Esophagus mucosa (tissue), 1 donor: ENCODE results near the gene DDX1. TPM values are rescaled to one million over a fixed set of nuclear protein-coding genes. Genes with fewer than 3 reads are reported as not detected.

Source experiments
- ATAC-seq: fragments of 200-7000 bp; cut with Tn5 transposase; one replicate; pipeline ENCODE4 v1.9.1; 2020
- total RNA-seq: library from RNA; stranded (reverse); gene quantifications from one replicate; pipeline ENCODE4 v1.2.4, GENCODE V29; 2023
- donor health status: DM: yes; HTN: yes; CAD: no.

DDX1 gene
- total RNA-seq, 1 donor from 2014 or later, result 63.5 TPM

- ATAC-seq, result no peak
Observed at GRCh38 chr2:15630121-15630977, 38.7 kb downstream of the DDX1 start.

DNA sequence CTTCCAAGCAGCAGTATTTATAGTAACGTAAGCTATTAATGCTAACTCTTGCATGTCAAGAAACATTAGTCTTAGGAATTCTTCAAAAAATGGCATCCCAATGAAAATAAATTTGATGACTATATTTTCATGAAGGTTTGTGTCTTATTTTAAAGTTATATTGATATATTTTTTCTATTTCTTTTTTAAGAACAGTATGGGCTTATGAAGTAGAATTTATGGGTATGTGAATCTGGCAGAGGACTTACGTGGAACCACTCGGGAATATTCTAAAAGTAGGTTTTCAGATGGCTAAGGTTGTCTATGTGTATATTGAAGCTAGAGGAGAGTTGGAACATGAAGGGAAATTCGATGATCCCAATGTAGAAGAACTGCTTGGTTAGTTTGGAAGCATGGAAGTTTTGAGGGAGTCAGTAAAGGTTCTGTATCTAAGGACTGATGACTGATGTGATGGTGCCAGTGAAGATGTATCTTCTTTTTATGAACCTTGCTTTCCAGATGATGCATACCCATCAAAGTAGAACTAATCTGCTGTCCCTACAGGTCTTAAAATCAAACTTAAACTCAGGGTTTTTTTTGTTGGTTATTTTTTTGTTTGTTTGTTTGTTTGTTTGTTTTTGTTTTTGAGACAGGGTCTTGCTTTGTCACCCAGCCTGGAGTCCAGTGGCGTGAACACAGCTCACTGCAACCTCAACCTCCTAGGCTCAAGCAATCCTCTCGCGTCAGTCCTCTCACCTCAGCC lies 39.5 kb downstream of the DDX1 start:
- ATAC-seq, result no peak

GRCh38 chr2:15631883-15632282 lies 40.2 kb downstream of the DDX1 start:
- ATAC-seq, result no peak

DNA sequence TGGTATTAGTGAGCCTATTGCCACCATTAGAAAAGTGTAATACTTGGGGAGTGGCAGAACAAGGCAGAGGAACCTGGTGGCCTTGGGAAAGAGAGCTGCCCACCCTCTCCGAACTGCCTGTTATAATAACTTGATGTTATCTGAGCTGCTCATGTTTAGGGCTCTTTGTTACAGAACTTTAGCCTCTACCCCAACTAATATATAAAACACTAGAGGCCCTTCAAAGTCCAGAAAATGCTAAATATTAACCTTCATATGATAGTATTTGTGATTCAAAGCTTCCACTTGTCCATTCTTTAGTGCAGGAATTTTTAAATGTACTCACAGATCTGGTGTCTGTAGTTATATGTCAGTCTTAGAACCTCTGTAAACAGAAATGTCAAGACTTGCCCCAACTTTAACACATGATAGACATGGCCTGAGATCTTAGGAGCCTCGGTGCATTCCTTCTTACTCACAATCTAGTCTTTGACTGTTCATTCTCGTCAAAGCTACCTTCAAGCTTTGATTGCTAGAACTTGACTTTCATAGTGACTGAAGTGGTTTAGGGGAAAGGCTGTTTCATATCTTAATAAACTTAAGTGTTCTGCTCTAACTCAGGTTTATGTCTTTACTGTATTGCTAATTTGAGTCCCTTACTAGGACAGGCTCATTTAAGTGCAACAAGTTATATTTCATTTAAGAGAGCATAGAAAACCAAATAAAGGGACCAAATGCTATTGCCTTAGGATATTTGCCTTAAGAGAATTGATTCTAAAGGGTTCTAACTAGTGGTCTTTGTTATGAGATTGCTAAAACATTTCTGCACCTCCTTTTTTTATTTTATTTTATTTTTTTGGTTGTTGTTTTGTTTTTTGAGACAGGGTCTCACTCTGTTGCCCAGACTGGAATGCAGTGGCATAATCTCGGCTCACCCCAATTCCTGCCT lies 41.6 kb downstream of the DDX1 start:
- ATAC-seq, result no peak

DNA sequence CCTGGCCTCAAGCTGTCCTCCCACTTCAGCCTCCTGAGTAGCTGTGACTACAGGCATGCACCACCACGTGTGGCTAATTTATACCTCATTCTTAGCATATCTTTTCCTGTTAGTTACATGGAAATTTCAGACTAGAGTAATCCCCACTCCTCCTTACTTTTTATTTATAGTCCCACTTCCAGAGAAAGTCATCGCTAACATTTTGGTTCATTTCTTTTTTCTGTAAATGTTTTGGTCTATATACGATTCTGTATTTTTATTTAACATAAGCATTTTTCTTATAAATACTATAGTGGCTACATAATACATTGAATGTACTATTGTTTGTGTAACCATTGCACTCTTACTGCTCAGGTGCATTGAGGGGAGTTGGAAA lies 42.3 kb downstream of the DDX1 start:
- ATAC-seq, result no peak

DNA sequence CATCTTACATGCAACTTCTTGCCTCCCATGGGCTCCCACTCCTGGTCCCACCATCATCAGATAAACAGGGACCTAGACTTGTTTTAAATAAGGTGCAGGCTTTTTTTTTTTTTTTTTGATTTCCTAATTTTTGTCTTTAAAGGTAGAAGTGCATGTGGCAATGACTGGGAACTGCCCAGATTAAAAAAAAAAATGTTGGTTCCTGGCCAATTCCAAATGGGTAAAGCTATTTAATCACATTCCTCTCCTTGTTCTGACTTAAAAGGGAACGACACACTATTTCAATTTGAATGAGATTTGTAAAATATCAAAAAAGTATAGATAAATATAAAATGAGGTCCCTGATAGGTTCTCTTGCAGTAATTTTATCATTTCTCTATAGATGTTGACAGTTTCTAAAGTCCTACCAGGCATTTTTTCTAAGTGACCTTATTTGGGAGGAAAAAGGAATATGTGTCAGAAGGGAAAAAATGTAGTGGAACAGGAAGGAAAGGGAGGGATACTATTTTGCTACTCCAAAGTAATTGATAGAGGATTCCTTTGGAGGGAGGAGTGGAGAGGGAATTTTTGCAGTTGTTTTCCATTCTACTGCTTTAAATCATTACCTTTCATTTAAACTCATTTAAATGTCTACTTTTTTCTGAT lies 43.3 kb downstream of the DDX1 start:
- no peak for ATAC-seq

DNA sequence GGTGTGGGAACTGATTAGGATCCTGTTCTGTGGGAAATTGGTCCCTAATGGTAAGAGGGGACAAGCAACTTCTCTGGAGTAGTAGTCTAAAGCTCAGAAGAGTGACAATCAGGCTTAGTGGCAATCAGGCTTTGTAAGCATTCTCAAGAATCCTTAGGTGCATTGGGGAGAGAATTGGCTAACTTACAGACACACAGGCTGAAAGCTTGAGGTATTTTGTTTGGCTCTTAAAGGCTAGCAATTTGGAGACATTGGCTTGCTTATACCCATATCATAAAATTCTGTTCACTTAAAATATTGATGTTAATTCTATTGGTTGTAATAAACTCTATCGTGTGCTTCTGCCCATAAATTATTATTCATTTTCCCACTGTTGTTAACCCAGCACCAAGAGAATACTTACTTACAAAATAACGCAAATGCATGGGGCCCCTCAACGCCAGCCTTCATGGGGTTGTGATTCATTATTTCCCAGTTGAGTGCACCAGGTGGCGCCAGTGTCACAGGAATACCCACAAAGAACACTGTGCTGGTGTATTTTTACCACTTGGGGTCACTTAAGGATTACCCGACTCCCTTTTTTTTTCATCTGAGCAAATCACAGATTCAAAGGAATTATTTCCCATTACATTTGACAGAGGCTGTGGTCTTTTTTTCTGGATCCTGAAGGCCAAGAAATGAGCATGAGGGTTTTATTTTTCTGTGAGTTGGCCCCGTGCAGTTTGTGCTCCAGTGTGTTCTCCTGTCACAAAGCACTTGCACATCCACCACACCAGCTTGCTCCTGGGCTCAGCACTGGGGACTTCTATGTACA lies 45.5 kb downstream of the DDX1 start:
- peak; percentile 78 for ATAC-seq

DNA sequence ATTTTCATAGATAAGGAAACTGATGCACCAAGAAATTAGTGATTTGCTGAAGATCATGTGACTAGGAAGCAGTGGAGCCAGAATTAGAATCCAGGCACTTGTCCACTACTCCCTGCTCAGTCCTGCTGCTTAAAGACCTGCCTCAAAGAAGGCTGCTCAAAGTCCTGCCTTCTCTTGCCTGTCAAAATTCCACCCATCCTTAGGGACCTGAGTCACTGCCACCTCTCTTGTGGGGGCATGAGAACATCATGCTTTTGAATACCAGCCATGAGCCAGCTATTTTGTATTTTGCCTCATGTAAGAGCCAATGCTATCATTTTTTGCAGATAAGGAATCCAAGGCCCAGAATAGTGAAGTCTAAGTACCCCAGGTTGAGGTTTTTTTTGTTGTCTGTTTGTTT lies 47.1 kb downstream of the DDX1 start:
- ATAC-seq, result no peak

GRCh38 chr2:15639323-15640251 lies 47.9 kb downstream of the DDX1 start:
- ATAC-seq, result no peak

GRCh38 chr2:15640261-15640711 lies 48.6 kb downstream of the DDX1 start:
- no peak for ATAC-seq

DNA sequence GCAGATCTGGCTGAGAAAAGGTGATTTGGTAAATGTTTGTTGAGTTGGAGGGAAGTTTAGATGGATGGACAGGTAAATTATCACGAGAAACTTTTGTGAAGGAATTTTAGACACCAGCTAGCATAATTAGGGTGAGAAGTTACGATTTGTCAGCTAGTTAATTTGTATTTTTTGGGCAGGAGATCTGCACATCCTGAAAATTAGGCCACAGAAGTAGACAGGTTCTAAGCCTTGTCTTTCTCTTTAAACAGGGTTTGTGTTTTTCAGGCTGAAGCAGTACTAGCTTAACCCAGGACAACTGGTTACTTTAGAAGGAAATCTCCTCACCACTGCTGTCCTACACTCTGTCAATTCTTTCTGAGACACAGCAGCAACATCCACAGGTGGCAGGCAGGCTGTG lies 49.1 kb downstream of the DDX1 start:
- ATAC-seq, result no peak

DNA sequence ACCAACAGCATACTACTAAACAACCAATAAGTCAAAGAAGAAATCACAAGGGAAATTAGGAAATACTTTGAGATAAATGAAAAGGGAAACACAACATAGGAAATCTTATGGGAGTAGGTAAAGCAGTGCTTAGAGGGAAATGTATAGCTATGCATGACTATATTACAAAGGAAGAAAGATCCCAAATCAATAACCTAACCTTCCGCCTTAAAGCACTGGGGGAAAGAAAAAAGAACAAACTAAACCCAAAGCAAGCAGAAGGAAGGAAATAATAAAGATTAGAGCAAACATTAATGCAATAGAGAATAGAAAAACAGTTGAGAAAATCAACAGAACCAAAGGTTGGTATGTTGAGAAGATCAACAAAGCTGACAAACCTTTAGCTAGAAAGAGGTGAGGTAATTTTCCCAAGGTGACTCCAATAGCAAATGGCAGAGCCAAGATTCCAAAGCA lies 49.9 kb downstream of the DDX1 start:
- ATAC-seq, result no peak

DNA sequence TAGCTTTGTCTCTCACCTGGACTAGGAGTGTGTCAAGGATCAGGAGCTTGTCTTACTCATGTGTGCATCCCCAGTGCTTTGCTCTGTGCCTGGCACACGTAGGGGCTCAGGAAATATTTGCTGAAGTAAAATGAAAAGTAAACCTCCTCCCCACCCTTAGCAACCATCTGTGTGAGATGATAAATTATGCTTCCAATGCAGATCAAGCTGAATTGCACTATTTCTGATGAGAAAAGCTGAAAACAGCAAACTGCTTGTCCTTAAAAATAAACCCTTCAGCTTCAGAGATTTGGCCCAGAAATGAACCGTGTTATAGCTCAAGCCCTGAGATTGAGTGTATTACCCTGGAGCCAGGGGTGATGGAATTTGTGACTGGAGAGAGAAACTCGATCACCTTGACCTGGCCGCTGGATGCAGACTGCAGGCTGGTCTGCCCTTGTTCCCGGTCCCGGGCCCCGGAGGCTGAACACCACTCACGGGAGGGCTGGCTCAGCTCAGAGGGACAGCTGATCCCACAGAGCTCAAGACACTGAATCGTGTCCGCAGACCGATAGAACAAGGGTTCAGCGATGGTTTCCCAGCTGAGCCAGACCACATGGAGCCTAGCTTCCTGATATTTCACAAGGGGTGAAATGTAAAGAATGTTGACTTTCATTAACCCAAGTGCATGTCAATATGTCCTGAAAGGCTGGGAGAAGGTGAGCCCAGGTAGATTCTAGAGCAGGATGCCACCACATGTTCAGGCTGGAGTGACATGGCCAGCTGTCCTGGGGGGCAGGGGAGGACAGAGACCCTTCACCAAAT lies 50.5 kb downstream of the DDX1 start:
- ATAC-seq, result no peak

DNA sequence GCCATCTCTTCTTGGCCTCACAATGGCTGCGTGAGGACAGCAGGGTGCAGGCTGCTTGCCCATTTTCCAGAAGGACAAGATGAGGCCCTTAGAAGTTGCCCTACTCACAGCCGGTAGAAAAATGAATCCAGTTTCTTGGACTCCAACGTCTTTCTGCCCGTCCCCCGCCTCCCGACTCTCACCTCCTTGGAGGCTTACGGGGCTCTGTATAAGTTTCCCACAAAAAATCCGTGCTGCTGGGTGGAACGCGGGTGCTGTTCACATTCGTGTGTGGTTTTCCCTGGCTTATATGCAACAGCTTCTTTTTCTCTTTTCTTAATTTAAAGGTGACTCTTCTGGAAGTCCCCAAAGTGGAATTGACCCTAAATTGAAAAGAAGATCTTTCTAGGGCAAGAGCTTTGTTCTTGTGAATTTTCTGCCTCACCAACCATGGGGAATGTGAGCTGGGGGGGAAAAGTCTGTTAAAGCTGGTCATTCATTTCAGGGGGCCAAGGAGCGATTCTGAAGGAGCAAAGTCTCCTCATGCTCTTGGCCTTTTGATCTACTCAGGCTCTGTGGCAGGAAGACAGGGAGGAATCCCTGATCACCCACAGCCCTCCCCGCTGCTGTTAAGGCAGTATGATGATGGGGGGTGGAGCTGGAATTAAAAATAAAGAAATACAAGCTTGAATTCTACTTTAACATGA lies 51.3 kb downstream of the DDX1 start:
- ATAC-seq, result no peak

DNA sequence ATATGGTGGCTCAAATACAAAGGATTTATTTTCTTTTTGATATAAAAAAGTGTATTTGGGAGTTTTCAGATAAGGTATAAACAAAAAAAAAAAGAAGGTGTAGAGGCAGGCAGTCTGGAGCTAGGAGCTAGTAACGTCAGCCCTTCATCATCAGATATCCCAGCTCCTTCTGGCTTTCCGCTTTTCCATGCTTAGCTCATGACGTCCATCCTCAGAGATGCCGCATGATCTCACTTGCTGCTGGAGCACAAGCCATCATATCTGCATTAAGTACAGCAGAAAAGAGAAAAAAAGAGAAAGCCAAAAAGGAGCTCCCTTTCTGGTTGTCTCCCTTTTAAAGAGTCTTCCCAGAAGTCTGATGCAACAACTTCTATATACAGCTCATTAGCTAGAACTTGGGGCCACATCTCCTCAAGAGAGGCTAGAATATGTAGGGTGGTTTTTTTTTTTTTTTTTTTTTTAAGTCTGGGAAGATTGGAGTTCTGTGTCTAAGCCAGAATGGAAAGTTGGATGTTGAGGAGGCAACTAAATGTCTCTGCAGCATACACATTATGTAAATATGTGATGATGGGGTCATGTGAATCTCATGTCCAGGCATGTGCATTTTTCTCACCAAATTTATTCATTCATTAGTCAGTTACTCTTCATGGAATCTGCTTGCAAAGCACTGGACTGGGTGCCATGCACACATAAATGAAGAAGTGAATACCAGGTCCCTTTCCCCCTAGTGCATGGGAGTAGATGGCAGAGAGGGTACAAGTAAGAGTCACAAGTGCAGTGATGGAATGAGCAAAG lies 52.3 kb downstream of the DDX1 start:
- no peak for ATAC-seq

GRCh38 chr2:15645300-15645699 lies 53.6 kb downstream of the DDX1 start:
- no peak for ATAC-seq

- no peak for ATAC-seq
Observed at GRCh38 chr2:15645720-15646385, 54.2 kb downstream of the DDX1 start.
